H9 (cell line): ENCODE measurements around the gene PARP3. TPM values are rescaled to one million over a fixed set of nuclear protein-coding genes. Genes with fewer than 3 reads are reported as not detected.

Experiments used
- DNase-seq: peaks from one replicate; pipeline ENCODE4 v3.0.0-alpha.2; 2017
- H2AFZ ChIP-seq: one replicate; pipeline ENCODE4 v1.6.1; 2013; ENCODE audit warnings: mild to moderate bottlenecking, low read length, control low read depth, moderate library complexity
- H2AK5ac ChIP-seq: 2 replicates; pipeline ENCODE4 v1.6.1; 2013; ENCODE audit warnings: low read length, control low read depth, mixed read lengths; ENCODE audit not compliant: insufficient read length
- H2BK120ac ChIP-seq: one replicate; pipeline ENCODE4 v1.6.1; 2013; ENCODE audit warnings: low read depth, mild to moderate bottlenecking, low read length, control low read depth, inconsistent platforms; ENCODE audit not compliant: poor library complexity, severe bottlenecking
- H2BK12ac ChIP-seq: 2 replicates; pipeline ENCODE4 v1.6.1; 2013; ENCODE audit warnings: low read length, control low read depth, mixed read lengths, low read depth; ENCODE audit not compliant: insufficient read length
- H2BK15ac ChIP-seq: 2 replicates; pipeline ENCODE4 v1.6.1; 2013; ENCODE audit warnings: low read depth, low read length, control low read depth
- H2BK20ac ChIP-seq: one replicate; pipeline ENCODE4 v1.6.1; 2013; ENCODE audit warnings: low read depth, mild to moderate bottlenecking, low read length, control low read depth, inconsistent platforms; ENCODE audit not compliant: poor library complexity, severe bottlenecking
- H2BK5ac ChIP-seq: 2 replicates; pipeline ENCODE4 v1.6.1; 2013; ENCODE audit warnings: low read length, control low read depth, mixed read lengths; ENCODE audit not compliant: insufficient read length
- H3K14ac ChIP-seq: 2 replicates; pipeline ENCODE4 v1.6.1; 2013; ENCODE audit warnings: low read length, control low read depth; ENCODE audit not compliant: insufficient read depth
- H3K18ac ChIP-seq: 2 replicates; pipeline ENCODE4 v1.6.1; 2013; ENCODE audit warnings: low read depth, mild to moderate bottlenecking, mixed read lengths, low read length, control low read depth; ENCODE audit not compliant: insufficient read length
- H3K23ac ChIP-seq: 2 replicates; pipeline ENCODE4 v1.6.1; 2013; ENCODE audit warnings: low read length, control low read depth, mixed read lengths, low read depth; ENCODE audit not compliant: insufficient read length
- H3K23me2 ChIP-seq: 2 replicates; pipeline ENCODE4 v1.6.1; 2013; ENCODE audit warnings: low read depth, mild to moderate bottlenecking, mixed read lengths, low read length, control low read depth; ENCODE audit not compliant: insufficient read length, poor library complexity, severe bottlenecking
- H3K27ac ChIP-seq: 2 replicates; pipeline ENCODE4 v1.5.1; 2013; ENCODE audit warnings: low read length, control low read depth, mixed read lengths, low read depth; ENCODE audit not compliant: insufficient read length
- H3K27me3 ChIP-seq: 2 replicates; pipeline ENCODE4 v1.6.1; 2013; ENCODE audit warnings: low read length, control low read depth, inconsistent platforms; ENCODE audit not compliant: insufficient read depth
- H3K4ac ChIP-seq: 2 replicates; pipeline ENCODE4 v1.6.1; 2013; ENCODE audit warnings: low read depth, mild to moderate bottlenecking, control low read depth, inconsistent platforms, low read length, moderate library complexity
- H3K4me1 ChIP-seq: 2 replicates; pipeline ENCODE4 v1.6.1; 2013; ENCODE audit warnings: low read length, control low read depth, inconsistent platforms; ENCODE audit not compliant: insufficient read depth
- H3K4me2 ChIP-seq: 2 replicates; pipeline ENCODE4 v1.6.1; 2013; ENCODE audit warnings: low read length, control low read depth, mixed read lengths; ENCODE audit not compliant: insufficient read length, insufficient read depth
- H3K56ac ChIP-seq: 2 replicates; pipeline ENCODE4 v1.6.1; 2013; ENCODE audit warnings: low read depth, mild to moderate bottlenecking, mixed read lengths, low read length, control low read depth; ENCODE audit not compliant: insufficient read length
- H3K79me1 ChIP-seq: 2 replicates; pipeline ENCODE4 v1.6.1; 2013; ENCODE audit warnings: low read depth, mild to moderate bottlenecking, moderate library complexity, low read length, control low read depth, inconsistent platforms; ENCODE audit not compliant: insufficient read depth, poor library complexity, severe bottlenecking
- H3K79me2 ChIP-seq: 2 replicates; pipeline ENCODE4 v1.6.1; 2013; ENCODE audit warnings: low read length, control low read depth, inconsistent platforms; ENCODE audit not compliant: insufficient read depth
- H3K9ac ChIP-seq: 2 replicates; pipeline ENCODE4 v1.6.1; 2013; ENCODE audit warnings: low read length, control low read depth, mixed read lengths; ENCODE audit not compliant: insufficient read length; ENCODE audit errors: extremely low read depth
- H3K9me3 ChIP-seq: one replicate; pipeline ENCODE4 v1.6.1; 2013; ENCODE audit warnings: low read depth, low read length, inconsistent platforms; ENCODE audit not compliant: control insufficient read depth
- H3T11ph ChIP-seq: one replicate; pipeline ENCODE4 v1.6.1; 2013; ENCODE audit warnings: mild to moderate bottlenecking, low read length, control low read depth, inconsistent platforms
- H4K20me1 ChIP-seq: one replicate; pipeline ENCODE4 v1.6.1; 2013; ENCODE audit not compliant: control insufficient read depth, insufficient read length, insufficient read depth
- H4K5ac ChIP-seq: 2 replicates; pipeline ENCODE4 v1.6.1; 2013; ENCODE audit warnings: low read depth, mild to moderate bottlenecking, mixed read lengths, low read length, control low read depth; ENCODE audit not compliant: insufficient read length
- H4K8ac ChIP-seq: replicated peaks from 2 replicates; pipeline ENCODE4 v1.6.1; 2013; ENCODE audit warnings: low read length, control low read depth, mixed read lengths, low read depth; ENCODE audit not compliant: insufficient read length
- H4K91ac ChIP-seq: 2 replicates; pipeline ENCODE4 v1.6.1; 2013; ENCODE audit warnings: low read depth, mild to moderate bottlenecking, moderate library complexity, mixed read lengths, low read length, control low read depth; ENCODE audit not compliant: insufficient read length
- H3K27ac Mint-ChIP-seq, 3 experiments: 2 replicates in 2 of 3; 3 replicates in 1 of 3; pipeline ENCODE4 v1.8.0; 2020 to 2021; ENCODE audit warnings: mixed read lengths in 3 of 3, mild to moderate bottlenecking in 1 of 3, moderate library complexity in 1 of 3
- H3K27me3 Mint-ChIP-seq: 2 replicates; pipeline ENCODE4 v1.8.0; 2021; ENCODE audit warnings: low read depth, mild to moderate bottlenecking, moderate library complexity, mixed read lengths
- H3K36me3 Mint-ChIP-seq, 3 experiments: 2 replicates in 2 of 3; 3 replicates in 1 of 3; pipeline ENCODE4 v1.8.0; 2020 to 2021; ENCODE audit warnings: low read depth in 3 of 3, mixed read lengths in 3 of 3; ENCODE audit not compliant: insufficient read depth in 1 of 3
- H3K4me1 Mint-ChIP-seq, 2 experiments: 2 replicates each; pipeline ENCODE4 v1.8.0; 2020; ENCODE audit warnings: mixed read lengths in 2 of 2
- H3K4me3 Mint-ChIP-seq, 2 experiments: 2 replicates in 1 of 2; 3 replicates in 1 of 2; pipeline ENCODE4 v1.8.0; 2020 to 2021; ENCODE audit warnings: mild to moderate bottlenecking in 2 of 2, mixed read lengths in 2 of 2, moderate library complexity in 1 of 2
- H3K9me3 Mint-ChIP-seq, 2 experiments: 2 replicates in 1 of 2; 3 replicates in 1 of 2; pipeline ENCODE4 v1.8.0; 2020; ENCODE audit warnings: mild to moderate bottlenecking in 2 of 2, mixed read lengths in 2 of 2, moderate library complexity in 1 of 2
- WGBS: extraction: QIAGEN DNeasy Blood & Tissue Kit; methylation state at CpG from one replicate; pipeline ENCODE4 v1.1.7; 2013; ENCODE audit warnings: missing lambda C conversion rate, low lambda C conversion rate, mixed read lengths; ENCODE audit not compliant: insufficient read length; ENCODE audit errors: extremely low coverage; 5-methylcytosine and 5-hydroxymethylcytosine counted together
- total RNA-seq: library from RNA; stranded (reverse); gene quantifications from 2 replicates; pipeline ENCODE4 v1.2.1, GENCODE V29; 2021
- TF ChIP-seq, protein P1 (sequence below): fragments of 200-600 bp; sonication (generic); conservative IDR thresholded peaks from 3 replicates; pipeline ENCODE4 v1.8.0; 2021; ENCODE audit warnings: antibody characterized with exemption, mild to moderate bottlenecking

The PARP3 gene
- total RNA-seq, 1 experiment from 2014 or later: 1.3 TPM

DNA sequence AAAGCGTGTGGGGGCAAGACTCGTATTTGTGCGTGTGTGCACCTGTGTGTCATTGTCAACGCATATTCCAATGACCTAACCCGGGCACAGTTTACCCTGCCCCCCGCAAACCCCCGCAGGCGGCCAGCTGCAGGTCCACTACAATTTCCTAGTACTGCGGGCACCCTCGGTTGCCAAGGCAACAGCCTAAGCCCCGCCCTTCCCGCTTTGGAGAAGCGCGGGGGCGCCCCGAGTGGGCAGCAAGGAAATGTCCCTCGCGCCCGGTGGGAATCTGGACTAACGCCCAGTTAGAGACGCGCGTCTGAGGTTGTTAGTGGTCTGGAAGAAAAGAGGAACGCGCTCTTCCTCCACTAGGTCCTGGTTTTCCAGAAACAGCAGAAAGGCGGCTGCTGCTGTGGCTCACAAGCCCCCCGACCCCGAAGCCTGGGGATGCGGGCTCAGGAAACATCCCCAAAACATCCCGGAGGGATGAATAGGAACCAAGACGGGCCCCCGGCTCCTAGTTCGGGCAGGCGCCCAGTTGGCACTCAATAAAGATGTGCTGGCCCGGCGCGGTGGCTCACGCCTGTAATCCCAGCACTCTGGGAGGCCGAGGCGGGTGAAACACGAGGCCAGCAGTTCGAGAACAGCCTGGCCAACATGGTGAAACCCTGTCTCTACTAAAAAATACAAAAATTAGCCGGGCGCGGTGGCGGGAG is 33.8 kb downstream of the PARP3 start:
- Histone ChIP-seq H2BK15ac (no peak overlapping the region), H3K4me1 (peaks cover 9% of the 10 kb centered on the region; the same call in 1 of the 2 replicates), H4K5ac (no peak overlapping the region), H3K9ac (no peak overlapping the region), H2BK12ac (no peak overlapping the region), H3T11ph (no peak overlapping the region), H3K9me3 (no peaks in the 10 kb centered on the region), H2AFZ (no peak overlapping the region), H2BK120ac (no peak overlapping the region), H3K23me2 (peaks cover 10% of the 10 kb centered on the region), H3K4ac (no peak overlapping the region), H4K20me1 (peaks cover 3% of the 10 kb centered on the region), H3K14ac (no peak overlapping the region), H3K4me2 (peak overlapping the region; percentile 64), H2BK5ac (no peak overlapping the region), H3K79me1 (no peaks in the 10 kb centered on the region), H3K23ac (no peak overlapping the region), H3K56ac (no peak overlapping the region), H3K27ac (no peak overlapping the region), H2BK20ac (no peak overlapping the region), H3K18ac (no peak overlapping the region), H3K27me3 (peaks cover 7% of the 10 kb centered on the region; the same call in 1 of the 2 replicates), H4K8ac (no peak overlapping the region), H3K79me2 (no peaks in the 10 kb centered on the region), H2AK5ac (no peak overlapping the region), H4K91ac (no peak overlapping the region)
- no peaks in the 10 kb centered on the region; a peak in 3 of 7 replicates for H3K36me3 Mint-ChIP-seq
- TF ChIP-seq, protein P1, sequence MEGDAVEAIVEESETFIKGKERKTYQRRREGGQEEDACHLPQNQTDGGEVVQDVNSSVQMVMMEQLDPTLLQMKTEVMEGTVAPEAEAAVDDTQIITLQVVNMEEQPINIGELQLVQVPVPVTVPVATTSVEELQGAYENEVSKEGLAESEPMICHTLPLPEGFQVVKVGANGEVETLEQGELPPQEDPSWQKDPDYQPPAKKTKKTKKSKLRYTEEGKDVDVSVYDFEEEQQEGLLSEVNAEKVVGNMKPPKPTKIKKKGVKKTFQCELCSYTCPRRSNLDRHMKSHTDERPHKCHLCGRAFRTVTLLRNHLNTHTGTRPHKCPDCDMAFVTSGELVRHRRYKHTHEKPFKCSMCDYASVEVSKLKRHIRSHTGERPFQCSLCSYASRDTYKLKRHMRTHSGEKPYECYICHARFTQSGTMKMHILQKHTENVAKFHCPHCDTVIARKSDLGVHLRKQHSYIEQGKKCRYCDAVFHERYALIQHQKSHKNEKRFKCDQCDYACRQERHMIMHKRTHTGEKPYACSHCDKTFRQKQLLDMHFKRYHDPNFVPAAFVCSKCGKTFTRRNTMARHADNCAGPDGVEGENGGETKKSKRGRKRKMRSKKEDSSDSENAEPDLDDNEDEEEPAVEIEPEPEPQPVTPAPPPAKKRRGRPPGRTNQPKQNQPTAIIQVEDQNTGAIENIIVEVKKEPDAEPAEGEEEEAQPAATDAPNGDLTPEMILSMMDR: no peak
- peaks cover 14 to 22% of the 10 kb centered on the region in 2 experiments for H3K4me1 Mint-ChIP-seq
- H3K27ac Mint-ChIP-seq: no peak overlapping the region
- peak overlapping the region; percentile 58 to 72 for H3K4me3 Mint-ChIP-seq
- peaks cover 34% of the 10 kb centered on the region for H3K27me3 Mint-ChIP-seq
- no CpG with 5 or more reads among the region's 46 CpGs for WGBS
- H3K9me3 Mint-ChIP-seq: no peaks in the 10 kb centered on the region
- peak; percentile 65 for DNase-seq
